H54 (cell line): ENCODE data around the gene AUNIP.

Experiments
- DNase-seq: peaks from one replicate; pipeline ENCODE4 v3.0.0; 2011; ENCODE audit warnings: low spot score, mixed read lengths; ENCODE audit not compliant: insufficient read length
- FAIRE-seq: peaks from 3 replicates; lab custom pipeline; 2011; peaks lifted over from hg19 to GRCh38; lab: Jason Lieb, UNC
- POLR2A ChIP-seq: IDR thresholded peaks from 2 replicates; pipeline ENCODE4 v1.6.1; 2011; ENCODE audit warnings: low read depth, mild to moderate bottlenecking, low read length

AUNIP gene

GRCh38 chr1:25798666-25799351, 60.4 kb downstream of the AUNIP start:
- no peak for FAIRE-seq

GRCh38 chr1:25797939-25798338, 61.3 kb downstream of the AUNIP start:
- peak; percentile 77 for DNase-seq
- no peak for FAIRE-seq
- TF ChIP-seq POLR2A, result no peak

More at GRCh38 chr1:25798666-25799351, 60.4 kb downstream of the AUNIP start:
- DNase-seq, result no peak
- TF ChIP-seq POLR2A, result no peak

GRCh38 chr1:25796811-25797458, 62.3 kb downstream of the AUNIP start:
- DNase-seq (no peak), FAIRE-seq (no peak)
- no peak for TF ChIP-seq POLR2A

- no peak for FAIRE-seq
- no peak for DNase-seq
- TF ChIP-seq POLR2A, result no peak
Measured at GRCh38 chr1:25795946-25796810, 63.1 kb downstream of the AUNIP start.

- DNase-seq (no peak), FAIRE-seq (no peak)
- TF ChIP-seq POLR2A, result no peak
Measured at GRCh38 chr1:25795211-25795610, 64.0 kb downstream of the AUNIP start.

- DNase-seq, result no peak
- TF ChIP-seq POLR2A, result no peak
Measured at GRCh38 chr1:25794325-25794724, 64.9 kb downstream of the AUNIP start.

GRCh38 chr1:25793585-25794170, 65.6 kb downstream of the AUNIP start:
- no peak for TF ChIP-seq POLR2A
- DNase-seq (no peak), FAIRE-seq (no peak)

More at GRCh38 chr1:25794325-25794724, 64.9 kb downstream of the AUNIP start:
- FAIRE-seq, result no peak

- FAIRE-seq (no peak), DNase-seq (no peak)
- TF ChIP-seq POLR2A, result no peak
Measured at GRCh38 chr1:25792115-25792514, 67.1 kb downstream of the AUNIP start.

GRCh38 chr1:25790472-25790871, 68.8 kb downstream of the AUNIP start:
- DNase-seq (no peak), FAIRE-seq (no peak)
- no peak for TF ChIP-seq POLR2A

GRCh38 chr1:25787760-25788166, 71.5 kb downstream of the AUNIP start:
- no peak for DNase-seq
- TF ChIP-seq POLR2A, result no peak
- FAIRE-seq, result no peak

GRCh38 chr1:25786887-25787759, 72.1 kb downstream of the AUNIP start:
- TF ChIP-seq POLR2A, result no peak
- no peak for FAIRE-seq
- DNase-seq, result no peak

- DNase-seq, result no peak
- TF ChIP-seq POLR2A, result no peak
- no peak for FAIRE-seq
Measured at GRCh38 chr1:25785333-25786067, 73.8 kb downstream of the AUNIP start.
